GM21529 (cell line): ENCODE data around the gene BST2.

ENCODE experiments used
- ATAC-seq: cut with Tn5 transposase; IDR thresholded peaks from one replicate; pipeline ENCODE4 v1.9.1; 2021; ENCODE audit not compliant: unreplicated experiment

Gene BST2

DNA sequence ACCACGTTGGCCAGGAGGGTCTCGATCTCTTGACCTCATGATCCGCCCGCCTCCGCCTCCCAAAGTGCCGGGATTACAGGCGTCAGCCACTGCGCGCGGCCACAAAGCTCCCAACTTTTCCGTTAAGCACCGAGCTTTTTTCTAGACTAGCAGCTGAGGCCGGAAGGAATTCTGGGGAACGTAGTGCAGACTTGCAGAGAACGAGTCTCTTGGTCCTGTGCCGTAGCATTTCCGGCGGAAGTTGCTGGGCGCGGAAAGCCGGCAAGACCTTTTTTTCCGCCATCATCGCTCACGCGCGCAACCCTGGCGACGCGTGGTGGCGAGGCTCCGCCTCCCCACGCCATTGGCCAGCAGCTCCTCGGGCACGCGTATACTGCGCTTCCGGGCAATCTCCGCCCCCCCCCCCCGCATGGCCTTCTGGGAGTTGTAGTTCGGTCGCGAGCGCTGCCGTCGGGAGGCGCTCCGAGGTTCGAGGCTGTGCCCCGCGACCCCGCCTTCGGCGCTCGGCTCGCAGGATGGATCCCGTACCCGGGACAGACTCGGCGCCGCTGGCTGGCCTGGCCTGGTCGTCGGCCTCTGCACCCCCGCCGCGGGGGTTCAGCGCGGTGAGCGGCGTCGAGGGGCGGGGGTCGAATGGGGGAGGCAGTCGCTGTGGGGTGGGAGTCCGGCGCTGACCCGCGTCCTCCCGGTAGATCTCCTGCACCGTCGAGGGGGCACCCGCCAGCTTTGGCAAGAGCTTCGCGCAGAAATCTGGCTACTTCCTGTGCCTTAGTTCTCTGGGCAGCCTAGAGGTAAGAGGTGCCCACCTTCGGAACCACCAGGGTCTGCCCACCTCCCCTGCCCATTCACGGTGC, 14.4 kb upstream of the BST2 start, which contains the start of gene MVB12A:
MVB12A (plus strand) TSS at position 427 of the 854 bp plus-strand sequence; CDS start at position 516, 89 bp downstream.
- ATAC-seq: peak; percentile 84

DNA sequence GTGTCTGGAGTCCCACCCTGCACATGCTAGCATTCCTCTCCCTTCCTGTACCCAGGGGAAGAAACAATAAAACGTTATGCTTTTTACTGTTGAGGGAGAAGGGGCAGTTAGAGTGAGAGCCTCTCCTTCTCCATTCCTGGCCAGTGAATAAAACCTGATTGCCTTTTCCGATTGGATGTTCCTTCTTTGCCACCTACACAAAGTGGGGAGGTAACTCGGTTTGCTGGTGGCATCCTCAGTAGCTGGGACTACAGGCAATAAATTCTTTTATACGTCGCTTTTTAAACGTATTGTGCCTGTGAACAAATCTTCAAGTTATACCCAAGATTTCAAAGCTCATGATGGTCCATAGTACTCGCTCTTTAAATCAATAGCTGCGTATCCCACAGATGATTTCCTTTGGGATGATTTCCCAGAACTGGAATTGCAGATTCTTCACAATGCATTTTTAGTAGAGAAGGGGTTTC, 13.8 kb upstream of the BST2 start:
- no peak for ATAC-seq

DNA sequence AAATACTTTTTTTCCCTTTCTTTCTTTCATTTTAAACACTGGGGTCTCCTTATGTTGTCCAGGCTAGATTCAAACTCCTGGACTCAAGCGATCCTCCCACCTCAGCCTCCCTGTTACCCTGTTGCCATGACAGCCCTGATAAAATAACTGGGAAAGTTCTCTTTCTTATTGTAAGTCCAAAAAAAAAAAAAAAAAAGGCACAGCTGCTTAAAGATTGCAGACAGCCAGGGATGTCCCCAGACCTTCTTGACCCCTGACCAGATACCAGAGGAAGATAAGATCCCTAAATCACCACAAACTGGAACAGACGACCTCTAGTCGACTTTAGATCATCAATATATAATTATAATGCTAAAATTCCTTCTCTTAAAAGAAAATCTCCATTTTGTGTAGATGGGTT, 13.3 kb upstream of the BST2 start:
- no peak for ATAC-seq

DNA sequence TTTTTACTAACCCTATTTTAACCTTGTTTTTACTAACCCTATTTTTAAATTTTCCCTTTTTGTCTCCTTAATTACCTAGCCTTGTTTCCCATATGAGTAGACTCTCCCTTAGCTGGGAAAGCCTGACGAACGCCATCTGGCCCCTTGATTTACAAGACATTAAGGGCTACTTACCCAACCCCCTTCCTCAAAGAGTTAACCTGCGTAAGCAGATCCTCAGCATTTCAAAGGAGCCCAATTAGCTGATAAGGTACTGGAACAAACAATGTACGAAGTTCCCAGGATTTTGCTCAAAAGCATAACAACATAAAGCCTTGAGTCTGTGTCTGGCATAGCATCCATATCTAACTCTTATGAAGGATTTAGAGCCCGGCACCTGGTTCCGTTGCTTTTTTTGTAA, 9.7 kb upstream of the BST2 start:
- ATAC-seq: no peak

DNA sequence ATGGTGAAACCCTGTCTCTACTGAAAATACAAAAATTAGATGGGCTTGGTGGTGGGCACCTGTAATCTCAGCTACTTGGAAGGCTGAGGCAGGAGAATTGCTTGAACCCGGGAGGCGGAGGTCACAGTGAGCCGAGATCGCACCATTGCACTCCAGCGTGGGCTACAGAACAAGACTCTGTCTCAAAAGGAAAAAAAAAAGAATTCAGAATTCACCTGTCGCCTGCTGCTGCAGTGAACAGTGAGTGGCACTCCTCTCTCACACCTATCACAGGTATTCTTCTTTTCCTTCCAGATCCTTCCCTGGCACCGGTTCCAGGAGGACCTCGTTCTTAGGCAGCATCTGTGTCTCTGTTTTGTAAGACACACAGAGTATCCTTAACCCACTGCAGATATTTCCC, 8.7 kb upstream of the BST2 start:
- ATAC-seq: no peak

DNA sequence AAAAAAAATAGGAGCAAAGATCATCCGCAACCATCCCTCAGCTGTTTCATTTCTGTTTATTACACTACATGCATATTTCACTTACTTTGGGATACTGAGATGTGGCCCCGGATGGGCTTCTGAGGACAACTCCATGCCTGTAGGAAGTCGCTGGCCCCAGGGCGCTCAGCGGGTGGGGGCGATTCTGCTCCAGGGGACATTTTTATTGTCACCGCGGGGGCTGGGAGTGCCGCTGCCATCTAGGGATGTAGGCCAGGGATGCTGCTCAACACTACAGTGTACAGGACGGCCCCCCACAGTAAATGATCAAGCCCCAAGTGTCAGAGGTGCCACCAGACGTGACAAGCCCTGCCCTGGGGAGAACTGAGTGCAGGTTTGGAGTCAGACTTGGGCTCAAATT, 6.4 kb upstream of the BST2 start:
- no peak for ATAC-seq

DNA sequence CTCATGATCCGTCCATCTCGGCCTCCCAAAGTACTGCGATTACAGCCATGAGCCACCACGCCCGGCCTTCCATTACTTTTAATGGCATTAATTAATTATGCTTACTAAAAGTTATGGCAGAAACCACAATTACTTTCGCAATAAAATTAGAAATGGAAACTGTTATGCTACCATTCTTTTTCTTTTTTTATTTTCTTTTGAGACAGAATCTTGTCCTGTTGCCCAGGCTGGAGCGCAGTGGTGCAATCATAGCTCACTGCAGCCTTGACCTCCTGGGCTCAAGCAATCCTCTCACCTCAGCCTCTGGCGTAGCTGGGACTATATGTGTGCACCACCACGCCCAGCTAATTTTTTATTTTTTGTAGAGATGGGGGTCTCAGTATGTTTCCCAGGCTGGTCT, 4.6 kb upstream of the BST2 start:
- no peak for ATAC-seq

DNA sequence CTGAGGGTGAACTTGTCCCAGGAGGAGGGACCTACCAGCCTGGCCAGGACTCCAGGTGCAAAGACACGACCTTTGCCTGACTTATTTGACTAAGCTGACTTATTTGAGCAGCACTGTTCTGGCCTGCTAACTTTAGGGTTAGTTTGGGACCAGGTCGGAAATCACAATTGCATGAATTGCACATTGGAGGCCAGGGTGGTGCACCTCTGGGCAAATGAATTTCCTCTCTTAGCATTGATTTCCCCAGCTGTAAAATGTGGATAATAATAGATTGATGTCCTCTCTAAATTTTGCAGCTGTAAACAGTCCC, 1.4 kb upstream of the BST2 start:
- no peak for ATAC-seq

DNA sequence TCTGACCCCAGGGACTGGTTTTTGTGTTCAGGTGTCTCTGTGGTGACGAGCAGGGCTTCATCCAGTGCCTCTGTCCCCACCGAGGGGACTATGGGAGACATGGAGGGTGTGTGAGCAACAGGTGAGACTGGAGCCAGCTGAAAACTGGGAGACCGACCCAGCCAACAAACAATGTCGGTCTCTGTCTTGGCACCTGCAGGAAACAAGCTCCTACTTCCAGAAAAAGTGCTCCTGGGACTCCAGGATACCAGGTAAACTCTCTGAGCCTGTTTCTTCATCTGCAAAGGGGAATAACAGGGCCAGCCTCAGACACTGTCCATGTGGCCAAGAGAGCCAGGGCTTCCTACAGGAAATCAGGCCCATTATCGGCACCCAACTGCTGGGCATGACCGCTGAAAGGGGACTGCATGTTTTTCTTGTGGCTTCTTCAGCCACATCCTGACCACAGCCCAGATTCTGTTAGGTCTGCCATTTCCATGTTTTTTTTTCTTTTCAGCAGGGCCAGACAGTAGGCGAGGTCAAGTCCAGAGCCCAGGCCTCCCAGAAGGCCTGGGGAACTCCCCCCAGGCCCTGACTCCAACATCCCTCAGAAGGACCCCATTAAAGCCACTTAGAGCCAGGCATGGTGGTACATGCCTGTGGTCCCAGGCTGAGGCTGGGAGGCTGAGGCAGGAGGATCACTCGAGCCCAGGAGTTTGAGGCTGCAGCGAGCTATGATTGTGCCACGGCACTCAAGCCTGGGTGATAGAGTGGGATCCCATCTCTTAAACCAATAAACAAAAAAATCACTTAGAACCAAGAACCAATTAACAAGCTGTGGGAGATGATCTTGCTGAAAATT, 836 bp upstream of the BST2 start:
- ATAC-seq: peak; percentile 24

DNA sequence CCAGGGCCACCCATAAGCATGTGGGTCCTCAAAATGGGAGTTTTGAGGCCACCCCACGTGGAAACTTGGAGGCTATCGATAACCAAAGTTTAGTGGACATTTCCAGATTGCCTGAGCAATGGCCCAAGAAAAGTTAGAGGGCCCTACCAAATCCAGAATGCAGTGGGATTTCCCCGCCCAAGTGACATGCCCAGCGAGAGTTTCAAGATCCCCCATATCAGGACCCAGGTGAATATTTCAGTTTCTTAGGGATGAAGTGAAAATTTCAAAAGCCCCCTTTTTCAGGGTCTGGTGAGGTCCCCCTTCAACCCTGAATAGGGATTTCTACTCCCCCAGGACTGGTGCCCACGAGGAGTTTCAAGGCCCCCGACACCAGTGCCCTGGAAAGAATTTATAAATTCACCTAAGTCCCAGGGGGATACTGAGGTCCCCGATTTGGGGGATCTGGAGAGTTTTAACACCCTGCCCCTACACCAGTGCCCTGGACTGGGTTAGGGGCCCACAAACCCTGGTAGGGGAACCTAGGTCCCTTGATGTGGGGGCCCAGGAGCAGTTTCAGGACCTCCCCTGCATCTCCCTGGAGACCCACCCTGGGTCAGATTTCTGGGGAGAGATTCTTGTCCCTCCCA, 695 bp downstream of the BST2 start:
- no peak for ATAC-seq

DNA sequence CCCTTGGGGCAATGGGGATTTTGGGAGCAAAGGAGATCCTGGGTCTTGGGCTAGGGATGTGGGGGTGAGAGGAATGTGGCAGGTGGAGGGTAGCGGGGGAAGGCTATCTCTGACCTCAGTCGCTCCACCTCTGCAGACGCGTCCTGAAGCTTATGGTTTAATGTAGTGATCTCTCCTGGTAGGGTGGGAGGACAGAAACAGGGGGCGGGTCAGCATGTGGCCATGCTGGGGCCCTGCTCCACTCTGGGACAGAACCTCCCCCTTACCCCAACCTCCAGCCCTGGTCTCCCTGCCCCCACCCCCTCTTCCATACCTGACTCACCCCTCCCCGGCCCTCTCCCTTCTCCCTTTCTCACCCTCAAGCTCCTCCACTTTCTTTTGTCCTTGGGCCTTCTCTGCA, 1.4 kb downstream of the BST2 start:
- no peak for ATAC-seq

DNA sequence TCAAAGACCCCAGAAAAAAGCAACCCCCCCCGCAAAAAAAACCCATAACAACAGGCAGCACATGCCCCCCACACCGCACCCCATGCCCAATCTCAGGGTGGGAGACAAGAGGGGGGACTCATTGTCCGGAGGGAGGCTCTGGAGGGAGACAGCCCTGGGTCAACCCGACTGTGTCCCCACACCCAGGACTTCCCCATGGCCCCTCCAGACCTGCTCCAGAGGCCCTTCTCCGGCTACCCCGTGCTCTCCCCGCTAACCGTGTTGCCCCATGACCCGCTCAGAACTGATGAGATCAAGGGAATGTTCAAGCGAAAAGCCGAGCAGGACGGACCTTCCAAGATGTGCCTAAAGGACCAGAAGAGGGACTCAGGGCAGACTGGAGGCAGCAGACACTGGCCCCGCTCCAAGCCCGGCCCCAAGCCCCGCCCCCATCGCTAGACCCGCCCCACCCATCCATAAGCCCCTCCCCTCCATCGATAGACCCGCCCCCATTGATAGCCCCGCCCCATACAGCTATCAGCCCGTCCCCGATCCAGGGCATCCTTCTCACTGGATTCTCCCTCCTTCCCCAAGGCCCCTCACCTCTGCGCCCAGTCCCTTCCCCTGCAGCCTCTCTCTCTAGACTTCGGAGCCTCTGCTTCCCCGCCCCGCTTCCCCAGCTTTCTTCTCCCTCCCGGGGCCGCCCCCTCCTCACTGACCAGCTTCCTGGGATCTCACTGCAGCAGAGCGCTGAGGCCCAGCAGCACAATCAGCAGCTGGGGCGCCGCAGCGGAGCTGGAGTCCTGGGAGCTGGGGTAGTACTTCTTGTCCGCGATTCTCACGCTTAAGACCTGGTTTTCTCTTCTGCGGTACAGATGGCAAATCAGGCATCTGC, 2.2 kb downstream of the BST2 start:
- ATAC-seq: no peak

DNA sequence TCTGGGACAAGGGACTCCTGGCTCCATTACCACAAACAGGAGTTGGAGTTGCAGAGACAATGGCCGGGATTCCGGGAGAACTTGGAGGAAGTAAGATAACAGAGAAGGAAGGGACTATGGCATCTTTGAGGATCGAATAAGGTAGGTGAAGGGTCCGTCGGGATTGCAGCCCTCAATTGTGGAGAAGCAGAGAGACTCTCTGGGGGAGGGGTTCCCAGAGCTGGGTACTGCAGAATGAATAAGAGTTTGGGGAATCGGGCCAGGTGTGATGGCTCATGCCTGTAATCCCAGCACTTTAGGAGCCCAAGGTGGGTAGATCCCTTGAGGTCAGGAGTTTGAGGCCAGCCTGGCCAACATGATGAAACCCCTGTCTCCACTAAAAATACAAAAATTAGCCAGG, 3.8 kb downstream of the BST2 start:
- ATAC-seq: no peak

DNA sequence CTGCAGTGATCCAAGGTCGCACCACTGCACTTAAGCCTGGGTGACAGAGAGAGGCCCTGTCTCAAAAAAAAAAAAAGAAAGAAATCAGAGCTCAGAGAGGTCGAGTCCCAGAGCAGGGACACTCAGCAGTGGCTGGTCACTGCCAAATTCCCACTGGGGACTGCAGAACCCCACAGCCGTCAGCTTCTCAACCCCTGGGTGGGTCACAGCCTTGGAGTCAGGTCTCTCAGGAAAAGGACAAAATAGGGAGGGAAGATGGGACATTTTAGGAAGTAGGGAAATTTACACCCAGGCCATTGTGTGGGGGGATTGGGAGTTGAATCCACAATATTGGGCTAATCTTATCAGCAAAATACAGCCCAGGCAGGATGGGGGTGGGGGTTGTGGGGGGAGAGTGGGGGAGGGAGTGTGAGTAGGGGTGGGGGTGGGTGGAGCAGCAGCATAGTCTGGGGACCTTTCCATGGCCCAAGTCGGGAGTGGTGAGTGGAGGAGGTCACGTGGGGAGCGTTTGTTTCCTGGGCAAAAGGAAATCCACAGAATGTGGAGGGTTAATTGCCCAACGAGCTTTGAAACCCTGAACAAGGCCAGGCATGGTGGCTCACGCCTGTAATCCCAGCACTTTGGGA, 6.4 kb downstream of the BST2 start:
- ATAC-seq: no peak

DNA sequence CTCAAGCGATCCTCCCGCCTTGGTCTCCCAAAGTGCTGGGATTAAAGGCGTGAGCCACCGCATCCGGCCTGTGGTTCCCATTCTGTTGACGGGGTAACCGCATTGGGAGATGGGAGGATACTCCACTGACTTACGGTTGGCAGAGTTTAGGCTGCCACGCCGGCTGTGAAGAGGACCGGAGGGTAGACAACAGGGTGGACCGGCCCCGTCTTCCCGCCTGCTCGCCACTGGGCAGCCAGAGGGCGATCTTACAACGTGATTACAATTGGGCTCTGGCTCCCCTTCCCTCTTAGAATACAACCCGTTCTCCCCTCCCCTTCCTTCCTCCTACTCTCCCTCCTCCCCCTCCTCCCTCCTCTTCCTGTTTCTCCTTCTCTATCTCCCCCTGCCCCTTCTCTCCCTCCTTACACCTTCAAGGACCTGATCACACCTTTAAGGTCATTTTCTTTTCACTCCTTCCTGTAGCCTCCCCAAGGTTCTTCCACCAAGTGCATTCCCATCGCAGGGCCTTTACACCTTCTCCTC, 10.5 kb downstream of the BST2 start:
- ATAC-seq: no peak

DNA sequence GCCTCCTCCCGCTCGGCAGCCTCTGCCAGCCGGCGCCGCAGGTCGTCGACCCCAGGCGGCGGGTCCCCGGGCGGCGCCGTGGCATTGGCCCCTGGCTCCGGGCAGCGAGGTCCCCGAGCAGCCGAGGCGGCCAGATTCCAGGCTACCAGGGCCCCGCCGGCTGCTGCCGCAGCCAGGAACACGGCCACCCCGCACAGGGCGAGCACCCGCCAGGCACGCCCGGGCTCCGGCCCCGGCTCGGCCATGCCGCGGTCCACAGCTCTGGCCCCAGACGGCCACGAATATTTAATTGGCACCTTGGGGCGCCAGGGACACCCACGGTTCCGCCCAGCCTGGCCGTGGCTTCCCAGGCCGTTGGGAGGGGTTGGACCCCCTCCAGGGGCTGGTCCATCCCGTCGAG, 11.5 kb downstream of the BST2 start, which contains the start of gene CCDC194:
CCDC194 (minus strand) TSS at position 283 of the 400 bp plus-strand sequence; CDS start at position 245, 38 bp downstream.
- ATAC-seq: no peak

DNA sequence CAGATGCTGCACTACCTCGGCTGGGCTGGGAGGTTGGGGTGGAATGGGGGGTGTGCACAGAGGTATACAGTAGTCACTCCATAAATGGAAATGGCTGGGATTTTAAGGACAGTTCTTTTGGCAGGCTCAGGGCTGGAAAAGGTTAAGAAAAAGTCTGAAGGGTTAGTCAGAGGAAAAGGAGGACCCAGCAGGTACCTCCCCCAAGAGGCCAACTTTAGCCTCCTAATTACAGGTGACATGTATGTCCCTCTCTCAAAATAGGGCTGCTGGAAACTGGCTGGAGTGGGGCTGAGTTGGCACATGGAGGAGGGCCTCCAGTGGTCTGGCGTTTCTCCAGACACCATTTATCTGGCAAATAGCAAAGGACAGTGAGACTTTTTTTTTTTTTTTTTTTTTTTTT, 12.4 kb downstream of the BST2 start:
- no peak for ATAC-seq

DNA sequence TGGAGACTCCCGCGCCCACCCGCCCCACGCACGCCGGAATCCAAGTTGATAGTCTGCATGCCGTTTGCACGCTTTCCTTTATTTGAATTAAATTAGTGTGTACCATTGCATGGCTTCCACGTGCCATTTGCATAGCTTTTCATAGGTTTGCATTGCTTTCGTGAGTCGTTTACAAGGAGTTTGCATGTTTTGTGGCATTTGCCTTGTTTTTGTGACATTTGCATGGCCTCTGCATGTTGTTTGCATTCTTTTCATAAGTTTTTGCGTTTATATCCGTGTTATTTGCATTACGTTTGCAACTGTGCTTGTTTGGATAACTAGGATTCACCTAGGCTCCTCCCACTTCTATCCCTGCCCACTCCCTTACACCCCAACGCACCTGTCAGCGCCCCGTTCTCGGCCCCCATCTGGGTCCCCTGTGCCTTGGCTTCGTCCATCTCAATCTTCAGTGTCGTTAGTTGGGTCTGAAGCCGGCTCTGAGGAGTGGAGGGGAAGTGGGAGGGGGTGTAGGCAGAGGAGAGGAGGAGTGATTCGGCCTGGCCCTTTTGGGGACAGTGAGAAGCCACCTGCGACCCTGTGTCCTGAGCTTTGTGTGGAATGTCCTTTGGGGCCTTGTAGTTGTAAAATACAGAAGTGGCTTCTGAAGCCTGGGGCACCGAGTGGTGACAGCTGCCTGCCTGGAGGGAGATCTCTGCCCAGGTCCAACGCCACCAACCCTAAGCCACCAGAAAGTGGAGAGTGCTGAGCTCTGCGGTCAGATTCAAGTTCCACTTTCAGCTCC, 13.9 kb downstream of the BST2 start:
- ATAC-seq: no peak
